GM19023 (cell line): Measurements from ENCODE around the gene HELQ.
"Not testable (repeated sequence)": the region's sequence is repeated elsewhere in the genome, so short reads cannot be mapped to it uniquely, and the experiment has no call there.

ENCODE experiments used
- ATAC-seq: cut with Tn5 transposase; IDR thresholded peaks from one replicate; pipeline ENCODE4 v1.9.1; 2021; ENCODE audit warnings: mild to moderate bottlenecking, moderate library complexity; ENCODE audit not compliant: unreplicated experiment

Gene HELQ

DNA sequence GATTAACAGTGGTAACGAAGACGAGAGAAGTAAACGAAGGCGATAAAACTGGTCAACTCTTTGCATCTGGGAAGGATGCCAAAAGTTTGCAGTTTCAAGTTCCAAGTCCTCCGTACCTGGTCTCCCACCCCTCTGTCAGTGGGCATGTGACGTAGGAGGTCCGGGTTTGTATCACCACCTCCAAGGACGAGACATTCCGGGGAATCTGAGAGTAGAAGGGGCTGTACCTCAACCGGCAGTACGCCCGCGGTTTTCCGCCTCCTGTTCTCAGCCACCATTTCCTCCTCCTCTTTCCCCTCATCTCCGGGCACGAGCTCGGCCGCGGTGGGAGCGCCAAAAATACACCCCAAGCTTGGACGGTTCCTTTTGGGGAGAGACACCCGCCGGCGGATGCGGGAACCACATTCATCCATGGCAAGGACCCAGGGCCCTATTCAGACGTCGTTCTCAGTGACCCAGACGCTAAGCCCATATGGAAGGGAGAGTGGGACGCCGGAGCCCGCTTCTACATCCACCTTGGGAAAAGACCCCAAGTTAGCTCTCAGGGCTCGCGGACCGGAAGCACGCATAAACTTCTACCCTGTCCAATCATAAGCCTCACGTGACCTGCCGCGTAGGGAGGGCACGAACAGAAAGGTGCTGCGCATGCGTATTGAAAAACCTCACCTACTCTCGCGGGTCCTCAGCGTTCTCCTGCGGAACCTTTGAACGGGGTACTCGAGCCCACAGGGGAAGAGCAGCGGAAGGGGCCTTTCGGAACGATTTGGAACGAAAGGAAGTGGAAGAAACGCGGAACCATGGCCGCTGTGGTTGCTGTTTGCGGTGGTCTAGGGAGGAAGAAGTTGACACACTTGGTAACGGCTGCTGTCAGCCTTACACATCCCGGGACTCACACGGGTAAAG is at the start of gene HELQ, which contains the start of gene MRPS18C:
Gene HELQ (minus strand): TSS at position 543 of the 903 bp plus-strand sequence. CDS start 130 bp downstream, at position 413.
Gene MRPS18C (plus strand): TSS at position 778 of the 903 bp plus-strand sequence. CDS start 20 bp downstream, at position 798.
- ATAC-seq: peak; percentile 96

- ATAC-seq: no peak
Observed at GRCh38 chr4:83504996-83505395, 49.4 kb upstream of the HELQ start.

- ATAC-seq: no peak
Observed at GRCh38 chr4:83504503-83504902, 48.9 kb upstream of the HELQ start.

- no peak for ATAC-seq
Observed at GRCh38 chr4:83503974-83504373, 48.4 kb upstream of the HELQ start.

DNA sequence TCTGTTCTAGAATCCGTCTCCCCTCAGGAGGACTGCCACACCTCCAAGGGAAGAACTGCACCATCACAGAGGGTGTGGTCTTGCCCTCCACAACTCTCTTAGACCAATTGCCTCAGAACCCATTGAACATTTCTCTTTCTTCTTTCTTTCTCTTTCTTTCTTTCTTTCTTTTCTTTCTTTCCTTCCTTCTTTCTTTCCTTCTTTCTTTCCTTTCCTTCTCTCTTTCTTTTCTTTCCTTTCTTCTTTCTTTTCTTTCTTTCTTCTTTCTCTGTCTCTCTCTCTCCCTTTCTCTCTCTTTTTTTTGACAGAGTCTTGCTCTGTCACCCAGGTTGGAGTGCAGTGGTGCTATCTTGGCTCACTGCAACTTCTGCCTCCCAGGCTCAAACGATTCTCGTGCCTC is 46.0 kb upstream of the HELQ start:
- ATAC-seq: not testable (repeated sequence)

GRCh38 chr4:83498187-83498586 is 42.6 kb upstream of the HELQ start:
- no peak for ATAC-seq

DNA sequence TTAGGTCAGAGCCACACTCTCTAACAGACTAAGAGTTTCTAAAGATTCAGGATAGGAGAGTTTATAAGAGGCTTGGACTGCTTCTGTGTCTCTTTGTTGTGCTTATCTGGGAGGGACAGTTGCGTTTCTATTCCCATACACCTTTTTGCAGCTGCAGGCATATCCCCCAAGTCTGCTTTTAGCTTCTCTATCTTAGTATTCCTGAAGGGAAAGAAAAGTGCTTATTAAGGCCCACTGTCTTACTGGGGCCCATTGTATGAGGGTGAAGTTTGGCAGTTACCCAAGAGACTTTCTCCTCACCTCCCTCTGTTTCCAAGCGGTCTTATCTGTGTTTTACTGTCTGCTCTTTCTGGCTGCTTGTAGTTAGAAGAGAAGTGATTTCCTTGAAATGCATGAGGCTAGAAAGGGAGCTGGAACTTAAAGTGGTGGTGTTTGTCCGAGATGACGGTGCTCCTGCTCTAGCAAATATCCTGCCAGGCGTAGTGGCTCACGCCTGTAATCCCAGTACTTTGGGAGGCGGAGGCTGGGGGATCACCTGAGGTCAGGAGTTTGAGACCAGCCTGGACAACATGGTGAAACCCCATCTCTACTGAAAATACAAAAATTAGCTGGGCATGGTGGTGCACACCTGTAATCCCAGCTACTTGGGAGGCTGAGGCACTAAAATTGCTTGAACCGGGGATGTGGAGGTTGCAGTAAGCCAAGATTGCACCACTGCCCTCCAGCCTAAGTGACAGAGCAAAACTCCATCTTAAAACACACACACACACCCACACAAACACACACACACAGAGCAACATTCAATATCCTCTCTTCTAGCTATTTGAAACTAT is 40.7 kb upstream of the HELQ start:
- ATAC-seq: not testable (repeated sequence)

- no peak for ATAC-seq
Observed at GRCh38 chr4:83490876-83491450, 35.3 kb upstream of the HELQ start.

GRCh38 chr4:83489711-83490326 is 34.2 kb upstream of the HELQ start:
- no peak for ATAC-seq

GRCh38 chr4:83486457-83487129 is 31.0 kb upstream of the HELQ start:
- no peak for ATAC-seq

DNA sequence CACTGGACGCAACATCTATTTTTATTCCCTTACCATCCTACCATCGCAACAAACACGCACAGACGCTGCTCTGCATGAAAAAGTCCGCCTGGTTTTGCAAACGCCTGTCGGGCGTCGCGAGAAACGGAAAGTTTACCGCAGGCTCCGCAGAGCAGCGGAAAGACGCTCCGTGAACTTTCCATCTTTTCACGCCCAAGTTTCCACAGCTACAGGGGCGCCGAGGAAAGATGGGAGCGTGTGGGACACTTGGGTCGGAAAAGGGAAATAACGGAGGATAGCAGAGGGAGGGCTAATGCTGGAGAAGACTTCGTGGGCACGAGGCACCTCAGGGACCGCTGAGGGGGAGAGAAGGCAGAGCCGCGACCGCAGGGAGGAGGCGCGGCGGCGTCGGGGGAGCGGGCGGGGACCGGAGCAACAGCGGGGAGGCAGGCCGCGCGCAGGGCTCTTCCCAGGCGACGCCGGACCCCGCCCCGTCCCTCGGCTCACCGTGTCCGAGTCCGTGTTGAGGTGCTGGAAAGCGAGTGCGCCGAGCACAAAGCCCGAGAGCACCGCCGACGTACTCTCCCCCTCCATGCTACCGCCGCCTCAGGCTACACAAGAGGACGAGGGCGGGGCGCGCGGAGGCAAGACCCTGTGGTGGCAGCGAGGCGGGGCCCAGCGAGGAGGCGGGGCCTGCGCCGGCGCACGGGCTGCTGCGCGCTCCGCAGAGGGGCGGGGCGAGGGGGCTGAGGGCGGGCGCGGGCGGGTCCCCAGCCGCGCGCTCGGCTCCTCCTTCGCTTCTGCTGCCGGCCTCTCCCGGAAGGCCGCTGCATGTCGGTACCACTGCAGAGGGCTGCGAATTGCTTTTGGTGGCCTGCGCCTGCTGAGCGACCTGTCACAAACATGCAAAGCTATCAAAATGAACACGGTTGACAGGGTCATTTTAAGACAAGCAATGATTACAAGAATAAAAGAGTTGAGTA is 29.2 kb upstream of the HELQ start, which contains the start of gene ABRAXAS1:
Gene ABRAXAS1 (minus strand): TSS at position 601 of the 962 bp plus-strand sequence. CDS start 28 bp downstream, at position 573.
- peak; percentile 96 for ATAC-seq

GRCh38 chr4:83473966-83474365 is 18.3 kb upstream of the HELQ start:
- ATAC-seq: no peak

- ATAC-seq: no peak
Observed at GRCh38 chr4:83473423-83473822, 17.8 kb upstream of the HELQ start.

- no peak for ATAC-seq
Observed at GRCh38 chr4:83456184-83456501, 520 bp upstream of the HELQ start.

GRCh38 chr4:83454686-83455085 is 937 bp downstream of the HELQ start:
- no peak for ATAC-seq

GRCh38 chr4:83449009-83449408 is 6.6 kb downstream of the HELQ start:
- ATAC-seq: no peak

- no peak for ATAC-seq
Observed at GRCh38 chr4:83440899-83441298, 14.7 kb downstream of the HELQ start.

DNA sequence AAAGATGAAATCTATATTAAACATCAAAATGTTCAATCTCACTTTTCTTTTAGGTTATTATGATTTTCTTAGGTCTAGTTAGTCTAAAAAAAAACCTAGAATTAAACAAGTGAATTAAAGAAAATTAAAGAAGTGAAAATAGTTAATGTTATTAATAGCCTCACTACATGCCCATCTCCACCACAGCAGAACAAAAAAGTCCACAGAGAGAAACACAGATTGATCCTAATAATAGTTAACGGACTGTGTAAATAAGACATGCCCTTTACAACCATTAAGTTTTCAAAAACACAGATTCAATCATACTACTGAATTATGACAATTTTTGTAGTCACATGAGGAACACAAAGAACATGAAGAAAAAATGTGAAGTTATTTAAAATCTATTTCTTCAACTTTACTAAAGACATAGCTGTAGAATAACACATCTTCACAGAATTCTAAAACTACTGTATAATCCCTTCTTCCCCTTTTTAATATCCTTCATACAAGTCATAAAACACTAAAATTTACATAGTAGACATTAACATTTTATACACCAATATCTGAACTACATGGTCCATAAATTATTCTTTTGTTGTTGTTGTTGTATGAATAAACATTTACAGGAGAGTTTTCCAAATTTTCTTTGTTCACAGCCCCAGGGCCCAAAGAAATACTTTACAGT is 15.3 kb downstream of the HELQ start:
- no peak for ATAC-seq

GRCh38 chr4:83438719-83439118 is 16.9 kb downstream of the HELQ start:
- ATAC-seq: no peak
